Stimulated activated CD8-positive, alpha-beta memory T cell treated with anti-CD3 and anti-CD28 coated beads, Interleukin-12 subunit alpha, Interleukin-12 subunit beta, amount 100 ng/mL, for 1 hour (primary cell): ENCODE measurements around the gene UST.
"Not testable (repeated sequence)": the region's sequence is repeated elsewhere in the genome, so short reads cannot be mapped to it uniquely, and the experiment has no call there.

ENCODE experiments used
- DNase-seq: peaks from one replicate; pipeline ENCODE4 v3.0.0-alpha.2; 2020; ENCODE audit warnings: low read depth

Gene UST

DNA sequence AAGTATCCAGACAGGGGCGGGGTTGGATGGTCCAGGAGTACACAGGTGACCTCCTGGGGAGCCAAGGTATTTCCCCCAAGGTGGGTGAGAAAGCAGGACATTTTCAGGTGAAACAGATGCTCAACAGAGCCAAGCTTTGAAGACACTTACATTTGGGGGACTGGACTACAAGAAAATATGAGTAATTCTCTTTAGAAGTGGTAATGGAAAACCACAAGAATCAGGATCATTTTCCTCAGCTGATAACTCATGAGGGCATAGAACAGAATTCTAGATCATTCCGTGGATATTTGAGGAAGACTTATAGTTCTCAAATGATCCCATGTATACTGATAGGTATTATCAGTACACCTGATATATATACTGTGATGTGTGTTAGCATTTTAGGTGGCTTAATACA lies 89.9 kb downstream of the UST start:
- no peak for DNase-seq

DNA sequence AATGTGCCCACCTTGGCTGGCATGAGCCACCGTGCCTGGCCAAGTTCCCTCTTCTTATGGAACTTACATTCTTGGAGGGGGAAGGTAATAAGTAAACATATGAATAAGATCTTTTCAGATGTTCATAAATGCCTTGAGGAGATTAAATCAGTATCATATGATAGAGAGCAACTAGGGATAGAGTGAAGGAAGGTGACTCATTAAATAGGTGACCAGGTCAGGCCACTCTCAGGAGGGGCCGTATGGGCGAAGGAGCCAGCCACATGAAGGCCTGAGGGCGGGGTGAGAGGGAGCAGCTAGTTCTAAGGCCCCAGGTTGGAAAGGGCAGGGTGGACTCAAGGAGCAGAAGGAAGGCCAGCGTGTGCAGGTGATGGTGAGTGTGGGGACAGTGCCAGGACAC lies 91.1 kb downstream of the UST start:
- DNase-seq: no peak

DNA sequence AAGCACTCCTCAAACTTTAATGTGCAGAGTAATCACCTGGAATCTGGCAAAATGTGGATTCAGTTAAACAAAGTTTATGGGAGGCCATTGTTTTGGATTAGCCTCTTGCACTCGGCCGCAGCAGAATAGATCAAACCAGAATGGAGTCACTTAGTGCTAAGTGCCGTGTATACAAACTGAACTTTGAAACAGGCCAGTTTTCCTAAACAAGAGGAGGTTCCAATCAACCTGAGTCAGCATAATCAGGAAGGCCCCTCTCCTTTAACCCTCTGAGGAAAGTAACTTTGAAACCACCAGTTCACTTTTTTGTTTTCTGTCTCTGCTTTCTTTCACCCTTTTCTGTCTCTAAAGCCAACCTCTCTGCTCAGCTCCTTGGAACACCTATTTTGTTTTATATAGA lies 92.2 kb downstream of the UST start:
- no peak for DNase-seq

DNA sequence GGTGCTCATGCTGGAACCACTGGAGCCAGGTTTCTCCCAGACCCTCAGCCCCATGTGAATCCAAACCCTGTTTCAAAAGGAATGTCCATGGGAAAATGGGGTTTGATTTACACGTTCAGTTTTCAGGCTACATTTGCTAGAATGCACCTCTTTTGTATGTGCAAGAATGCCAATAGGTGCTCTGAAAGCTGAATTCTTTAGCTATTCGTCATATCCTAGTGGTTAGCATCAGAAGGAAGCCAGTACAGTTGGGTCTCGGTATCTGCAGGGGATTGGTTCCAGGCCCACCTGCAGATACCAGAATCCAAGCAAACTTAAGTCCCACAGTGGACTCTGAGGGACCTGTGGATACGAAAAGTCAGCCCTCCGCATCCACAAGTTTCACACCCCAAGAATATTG lies 93.4 kb downstream of the UST start:
- no peak for DNase-seq

- no peak for DNase-seq
These were observed 95.6 kb downstream of the UST start for GRCh38 chr6:148842296-148843019.

DNA sequence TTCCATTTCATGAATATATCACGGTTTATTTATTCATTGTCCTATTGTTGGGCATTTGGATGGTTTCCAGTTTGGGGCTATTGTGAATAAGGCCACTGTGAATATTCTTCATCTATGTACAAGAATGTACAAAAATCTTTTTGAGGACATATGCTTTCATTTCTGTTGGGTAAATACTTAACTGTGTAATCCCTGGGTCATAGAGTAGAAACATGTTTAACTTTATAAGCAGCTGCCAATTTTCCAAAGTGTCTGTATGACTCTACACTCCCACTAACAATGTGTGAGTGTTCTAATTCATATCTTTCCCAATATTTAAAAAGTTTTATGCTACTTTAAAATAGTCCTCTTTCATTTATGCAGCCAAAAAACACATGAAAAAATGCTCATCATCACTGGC lies 98.6 kb downstream of the UST start:
- DNase-seq: no peak

- no peak for DNase-seq
These were observed 100.2 kb downstream of the UST start for GRCh38 chr6:148846778-148847761.

GRCh38 chr6:148848915-148849314 lies 102.1 kb downstream of the UST start:
- DNase-seq: no peak

- not testable (repeated sequence) for DNase-seq
These were observed 102.6 kb downstream of the UST start for GRCh38 chr6:148849449-148849848.

DNA sequence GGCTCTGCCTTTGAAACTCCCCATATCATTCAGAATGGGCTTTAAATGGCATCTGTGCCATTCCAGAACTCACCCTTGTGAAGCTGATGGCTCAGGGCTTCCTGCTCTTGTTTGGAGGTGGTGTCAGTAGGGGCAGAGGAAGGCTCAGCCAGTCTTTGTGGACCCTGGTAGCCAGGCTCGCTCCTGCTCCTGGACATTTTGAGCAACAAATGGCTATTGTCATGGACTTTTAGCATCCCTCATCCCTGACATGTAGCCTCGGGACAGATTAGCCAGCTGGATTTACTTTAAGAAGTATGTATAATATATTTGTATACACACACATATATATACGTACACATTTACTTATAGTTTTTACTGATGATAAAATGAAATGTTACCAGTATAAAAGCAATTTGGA lies 104.1 kb downstream of the UST start:
- no peak for DNase-seq

- no peak for DNase-seq
These were observed 105.1 kb downstream of the UST start for GRCh38 chr6:148851683-148852556.

DNA sequence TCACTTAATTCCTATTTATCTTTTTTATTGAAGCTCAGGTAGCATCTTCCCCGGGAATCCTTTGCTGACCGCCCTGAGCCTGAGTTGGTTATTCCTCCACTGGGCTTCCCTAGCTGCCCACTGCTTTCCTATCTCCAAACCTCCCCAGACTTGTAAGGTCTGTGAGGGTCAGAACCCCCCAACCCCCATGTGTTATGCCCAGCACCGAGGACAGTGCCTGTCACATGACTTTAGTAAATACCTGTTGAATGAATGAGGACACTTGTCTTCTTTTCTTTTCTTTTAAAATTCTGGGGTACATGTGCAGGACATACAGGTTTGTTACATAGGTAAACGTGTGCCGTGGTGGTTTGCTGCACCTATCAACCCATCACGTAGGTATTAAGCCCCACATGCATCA lies 105.9 kb downstream of the UST start:
- DNase-seq: no peak

- DNase-seq: not testable (repeated sequence)
These were observed 106.3 kb downstream of the UST start for GRCh38 chr6:148853113-148853512.

DNA sequence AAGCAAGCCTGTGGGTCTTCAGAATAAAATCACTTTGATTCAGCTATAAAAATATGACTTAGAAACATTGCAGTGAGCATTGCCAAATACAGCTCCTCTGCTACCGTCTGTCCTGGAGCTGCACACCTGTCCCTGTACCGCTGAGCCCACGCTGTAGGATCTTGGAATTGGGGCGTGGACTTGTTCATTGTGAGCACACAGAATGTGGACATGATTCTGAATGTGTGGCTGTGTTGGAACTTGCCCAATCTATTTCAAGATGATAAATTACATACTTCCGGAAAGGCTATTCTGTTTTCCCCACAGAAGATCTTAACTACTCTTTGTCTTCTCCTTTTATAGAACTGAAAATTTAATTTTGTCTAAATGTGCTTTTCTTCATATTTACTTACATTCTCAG lies 107.3 kb downstream of the UST start:
- no peak for DNase-seq

DNA sequence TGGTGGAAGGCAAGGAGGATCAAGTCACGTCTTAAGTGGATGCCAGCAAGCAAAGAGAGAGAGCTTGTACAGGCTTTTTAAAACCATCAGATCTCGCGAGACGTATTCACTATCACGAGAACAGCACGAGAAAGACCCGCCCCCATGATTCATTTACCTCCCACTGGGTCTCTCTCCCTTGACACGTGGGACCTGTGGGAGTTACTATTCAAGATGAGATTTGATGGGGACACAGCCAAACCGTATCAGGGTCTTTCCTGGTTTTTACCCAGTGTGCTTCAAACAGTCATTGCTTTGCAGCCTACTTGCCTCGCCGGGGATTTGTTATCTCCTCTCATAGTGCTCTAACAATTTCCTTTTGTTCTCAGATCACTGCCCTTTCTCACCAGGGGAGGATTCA lies 108.2 kb downstream of the UST start:
- DNase-seq: no peak

DNA sequence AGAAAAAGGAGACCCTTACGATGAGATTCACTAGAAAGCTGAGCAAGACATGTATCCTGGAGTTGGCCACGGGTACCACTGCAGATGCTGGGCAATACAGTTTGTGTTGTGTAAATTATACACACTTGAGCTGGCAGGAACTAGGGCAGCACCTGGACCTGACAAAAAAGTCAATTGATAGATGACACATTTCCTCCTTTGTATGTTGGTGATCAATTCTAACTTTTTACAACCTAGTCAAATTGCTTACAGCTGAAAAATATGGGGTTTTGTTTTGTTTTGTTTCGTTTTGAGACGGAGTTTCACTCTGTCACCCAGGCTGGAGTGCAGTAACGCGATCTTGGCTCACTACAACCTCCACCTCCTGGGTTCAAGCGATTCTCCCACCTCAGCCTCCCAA lies 108.9 kb downstream of the UST start:
- DNase-seq: no peak

DNA sequence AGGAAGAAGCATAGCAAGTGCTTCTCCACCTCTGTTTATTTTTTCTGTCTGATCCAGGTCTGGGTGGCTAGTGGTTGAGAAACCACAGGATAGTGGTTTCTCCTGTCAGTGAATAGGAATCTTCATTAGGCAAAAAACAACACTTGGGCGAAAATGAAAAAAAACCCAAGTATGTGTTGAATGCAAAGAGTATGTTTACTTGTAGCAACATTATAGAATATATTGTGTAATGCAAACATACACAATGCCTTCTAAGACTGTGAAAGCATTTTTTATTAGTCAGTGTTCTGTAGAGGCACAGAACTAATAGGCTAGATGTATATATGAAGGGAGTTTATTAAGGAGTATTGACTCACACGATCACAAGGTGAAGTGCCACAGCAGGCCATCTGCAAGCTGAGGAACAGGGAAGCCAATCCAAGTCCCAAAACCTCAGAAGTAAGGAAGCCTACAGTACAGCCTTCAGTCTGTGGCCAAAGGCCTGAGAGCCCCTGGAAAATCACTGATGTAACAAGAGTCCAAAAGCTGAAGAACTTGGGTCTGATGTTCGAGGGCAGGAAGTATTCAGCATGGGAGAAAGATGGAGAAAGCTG lies 111.1 kb downstream of the UST start:
- no peak for DNase-seq

DNA sequence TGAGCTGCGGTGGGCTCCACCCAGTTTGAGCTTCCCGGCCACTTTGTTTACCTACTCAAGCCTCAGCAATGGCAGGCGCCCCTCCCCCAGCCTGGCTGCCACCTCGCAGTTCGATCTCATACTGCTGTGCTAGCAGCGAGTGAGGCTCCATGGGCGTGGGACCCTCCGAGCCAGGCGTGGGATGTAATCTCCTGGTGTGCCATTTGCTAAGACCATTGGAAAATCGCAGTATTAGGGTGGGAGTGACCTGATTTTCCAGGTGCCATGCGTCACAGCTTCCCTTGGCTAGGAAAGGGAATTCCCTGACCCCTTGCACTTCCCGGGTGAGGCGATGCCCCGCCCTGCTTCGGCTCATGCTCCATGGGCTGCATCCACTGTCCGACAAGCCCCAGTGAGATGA lies 117.3 kb downstream of the UST start:
- DNase-seq: not testable (repeated sequence)

- no peak for DNase-seq
These were observed 118.1 kb downstream of the UST start for GRCh38 chr6:148864941-148865340.

DNA sequence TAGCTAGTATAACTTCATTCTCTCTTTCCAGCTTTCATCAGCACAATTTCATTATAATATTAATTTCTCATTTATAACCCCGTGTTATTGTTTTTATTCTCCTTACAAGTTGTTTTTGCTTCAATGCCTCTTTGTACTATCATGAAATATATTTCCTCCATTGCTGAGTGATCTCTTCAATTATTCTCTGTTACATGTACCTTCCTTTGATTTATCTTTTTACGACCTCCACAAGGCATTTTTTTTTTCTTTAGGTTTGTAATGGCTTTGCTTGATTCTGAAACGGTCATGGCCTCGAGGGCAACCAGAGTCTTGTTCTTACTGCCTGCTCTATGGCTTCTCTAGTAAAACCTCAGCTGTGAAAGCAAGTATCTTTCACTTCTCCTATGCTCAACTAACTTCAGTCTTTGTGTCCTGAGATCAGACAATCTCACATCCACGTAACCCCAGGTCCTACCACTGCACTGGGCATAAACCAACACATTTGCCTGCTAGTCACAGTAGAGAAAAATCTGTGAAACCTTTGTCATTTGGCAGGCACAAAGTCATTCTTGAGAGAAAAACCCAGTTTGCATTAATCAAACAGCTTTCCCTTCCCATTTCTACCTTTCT lies 119.9 kb downstream of the UST start:
- no peak for DNase-seq

- no peak for DNase-seq
These were observed 121.0 kb downstream of the UST start for GRCh38 chr6:148867862-148868261.
